Fibroblast of villous mesenchyme (primary cell): ENCODE measurements around the gene ZNF653. TPM values are rescaled to one million over a fixed set of nuclear protein-coding genes. Genes with fewer than 3 reads are reported as not detected.
A peak's percentile ranks its signal among the peaks of the same experiment; 100 is the strongest.

Experiments used
- DNase-seq: peaks from one replicate; pipeline ENCODE4 v3.0.0-alpha.2; 2010; ENCODE audit warnings: low read depth
- H3K4me3 ChIP-seq: 2 replicates; pipeline ENCODE4 v1.5.1; 2011; ENCODE audit warnings: low read depth, mild to moderate bottlenecking, low read length
- total RNA-seq: library from RNA; depleted of rRNA; stranded (reverse); fragments of >200 nt; gene quantifications from 2 replicates; pipeline ENCODE4 v1.2.3, GENCODE V29; 2012
- TF ChIP-seq, protein P1 (sequence below): IDR thresholded peaks from 2 replicates; pipeline ENCODE4 v1.5.1; 2012; ENCODE audit warnings: low read depth, mild to moderate bottlenecking, low read length; ENCODE audit not compliant: insufficient read depth

The ZNF653 gene
- total RNA-seq, 1 donor = 4.7 TPM

DNA sequence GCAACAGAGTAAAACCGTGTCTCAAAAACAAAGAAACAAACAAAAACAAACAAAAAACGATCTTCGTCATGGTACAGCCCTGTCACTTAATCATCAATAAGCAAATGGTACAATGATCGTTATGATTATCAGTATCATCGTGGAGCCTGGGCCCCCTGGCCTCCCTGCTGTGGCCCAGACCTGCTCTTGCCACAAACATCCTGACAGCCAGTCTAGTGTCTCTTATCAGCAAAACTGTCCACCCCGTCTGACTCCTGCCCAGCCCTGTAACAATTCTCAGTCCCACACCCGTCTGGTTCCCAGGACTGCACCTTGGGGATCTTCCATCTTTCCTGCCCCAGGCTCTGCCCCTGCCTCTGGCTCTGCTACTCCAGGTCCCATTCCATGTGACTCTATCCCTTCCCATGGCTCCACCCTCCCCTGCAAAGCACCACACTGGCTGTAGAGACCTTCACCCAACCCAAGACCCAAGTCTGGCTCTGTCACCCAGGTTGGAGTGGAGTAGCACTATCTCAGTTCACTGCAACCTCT is 5.7 kb downstream of the ZNF653 start:
- no peak overlapping the region for H3K4me3 ChIP-seq
- no peak for DNase-seq
- TF ChIP-seq, protein P1, sequence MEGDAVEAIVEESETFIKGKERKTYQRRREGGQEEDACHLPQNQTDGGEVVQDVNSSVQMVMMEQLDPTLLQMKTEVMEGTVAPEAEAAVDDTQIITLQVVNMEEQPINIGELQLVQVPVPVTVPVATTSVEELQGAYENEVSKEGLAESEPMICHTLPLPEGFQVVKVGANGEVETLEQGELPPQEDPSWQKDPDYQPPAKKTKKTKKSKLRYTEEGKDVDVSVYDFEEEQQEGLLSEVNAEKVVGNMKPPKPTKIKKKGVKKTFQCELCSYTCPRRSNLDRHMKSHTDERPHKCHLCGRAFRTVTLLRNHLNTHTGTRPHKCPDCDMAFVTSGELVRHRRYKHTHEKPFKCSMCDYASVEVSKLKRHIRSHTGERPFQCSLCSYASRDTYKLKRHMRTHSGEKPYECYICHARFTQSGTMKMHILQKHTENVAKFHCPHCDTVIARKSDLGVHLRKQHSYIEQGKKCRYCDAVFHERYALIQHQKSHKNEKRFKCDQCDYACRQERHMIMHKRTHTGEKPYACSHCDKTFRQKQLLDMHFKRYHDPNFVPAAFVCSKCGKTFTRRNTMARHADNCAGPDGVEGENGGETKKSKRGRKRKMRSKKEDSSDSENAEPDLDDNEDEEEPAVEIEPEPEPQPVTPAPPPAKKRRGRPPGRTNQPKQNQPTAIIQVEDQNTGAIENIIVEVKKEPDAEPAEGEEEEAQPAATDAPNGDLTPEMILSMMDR = no peak

GRCh38 chr19:11499220-11499726 is 6.4 kb downstream of the ZNF653 start:
- DNase-seq = no peak
- TF ChIP-seq, protein P1 = no peak
- H3K4me3 ChIP-seq = no peak overlapping the region

DNA sequence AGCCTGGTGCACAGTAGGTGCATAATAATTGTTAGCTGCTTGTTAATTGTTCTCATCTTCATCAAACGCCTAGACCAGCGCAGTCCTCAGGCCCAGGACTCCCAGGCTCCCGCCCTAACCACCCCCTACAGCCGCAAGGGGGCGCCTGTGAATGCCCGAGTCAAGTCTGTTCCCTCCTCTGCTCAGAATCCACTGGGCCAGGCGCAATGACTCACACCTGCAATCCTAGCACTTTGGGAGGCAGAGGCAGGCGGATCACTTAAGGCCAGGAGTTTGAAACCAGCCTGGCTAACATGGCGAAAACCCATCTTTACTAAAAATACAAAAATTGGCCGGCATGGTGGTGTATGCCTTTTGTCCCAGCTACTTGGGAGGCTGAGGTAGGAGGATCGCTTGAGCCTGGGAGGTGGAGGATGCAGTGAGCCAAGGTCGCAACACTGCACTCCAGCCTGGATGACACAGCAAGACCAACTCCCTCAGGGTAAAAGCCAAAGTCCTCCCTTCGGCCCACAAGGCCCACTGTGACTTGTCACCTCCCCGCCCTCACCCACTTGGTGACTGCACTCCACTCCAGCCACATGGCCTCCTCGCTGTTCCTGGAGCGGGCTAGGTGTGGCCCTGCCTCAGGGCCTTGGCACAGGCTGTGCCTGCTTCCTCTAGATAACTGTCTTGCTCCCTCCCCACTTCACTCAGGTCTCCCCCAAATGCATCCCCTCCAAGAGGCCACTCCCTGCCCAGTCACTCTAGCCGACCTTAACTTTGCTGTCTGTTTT is 9.1 kb downstream of the ZNF653 start:
- no peak overlapping the region for H3K4me3 ChIP-seq
- TF ChIP-seq, protein P1 = peak; percentile 81
- DNase-seq = peak; percentile 83

DNA sequence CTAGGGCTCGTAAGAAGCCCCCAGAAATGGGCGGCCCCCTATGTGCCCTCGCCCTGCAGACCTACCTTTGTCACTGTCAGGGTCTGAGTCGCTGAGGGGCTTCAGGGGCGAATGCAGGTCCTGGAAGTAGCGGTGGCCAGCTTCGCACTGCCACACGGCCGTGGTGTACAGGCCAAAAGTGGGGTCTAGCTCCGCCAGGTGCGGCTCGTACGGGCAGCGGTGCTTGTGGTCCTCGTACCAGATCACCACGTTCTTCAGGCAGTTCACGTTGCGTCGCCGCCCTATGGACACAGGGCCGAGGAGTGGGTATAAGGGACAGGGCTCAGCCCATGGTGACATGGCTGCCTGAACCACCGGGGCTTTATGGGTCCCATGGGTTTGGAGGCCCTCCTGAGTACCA is 9.8 kb downstream of the ZNF653 start:
- no peak for DNase-seq
- no peak overlapping the region for H3K4me3 ChIP-seq
- TF ChIP-seq, protein P1 = no peak

DNA sequence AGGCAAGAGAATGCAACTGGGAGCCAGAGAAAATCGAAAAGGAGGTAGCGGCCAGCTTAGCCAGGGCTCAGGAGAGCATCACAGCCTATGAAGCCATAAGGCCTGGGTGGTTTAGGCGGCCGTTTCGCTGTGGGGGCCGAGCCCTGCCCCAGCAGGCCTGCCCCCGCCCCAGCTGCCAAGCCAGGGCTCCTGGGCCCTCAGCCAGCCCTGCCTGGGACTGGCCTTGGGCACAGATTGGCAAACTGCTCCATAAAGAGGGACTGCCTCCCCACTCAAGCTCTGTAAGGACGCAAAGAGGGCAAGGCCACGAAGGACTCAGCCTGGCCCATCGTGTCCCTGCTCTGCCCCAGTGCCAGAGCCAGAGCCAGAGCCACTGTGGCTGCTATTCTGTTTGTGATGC is 10.2 kb downstream of the ZNF653 start:
- no peak for DNase-seq
- no peak overlapping the region for H3K4me3 ChIP-seq
- TF ChIP-seq, protein P1 = no peak

DNA sequence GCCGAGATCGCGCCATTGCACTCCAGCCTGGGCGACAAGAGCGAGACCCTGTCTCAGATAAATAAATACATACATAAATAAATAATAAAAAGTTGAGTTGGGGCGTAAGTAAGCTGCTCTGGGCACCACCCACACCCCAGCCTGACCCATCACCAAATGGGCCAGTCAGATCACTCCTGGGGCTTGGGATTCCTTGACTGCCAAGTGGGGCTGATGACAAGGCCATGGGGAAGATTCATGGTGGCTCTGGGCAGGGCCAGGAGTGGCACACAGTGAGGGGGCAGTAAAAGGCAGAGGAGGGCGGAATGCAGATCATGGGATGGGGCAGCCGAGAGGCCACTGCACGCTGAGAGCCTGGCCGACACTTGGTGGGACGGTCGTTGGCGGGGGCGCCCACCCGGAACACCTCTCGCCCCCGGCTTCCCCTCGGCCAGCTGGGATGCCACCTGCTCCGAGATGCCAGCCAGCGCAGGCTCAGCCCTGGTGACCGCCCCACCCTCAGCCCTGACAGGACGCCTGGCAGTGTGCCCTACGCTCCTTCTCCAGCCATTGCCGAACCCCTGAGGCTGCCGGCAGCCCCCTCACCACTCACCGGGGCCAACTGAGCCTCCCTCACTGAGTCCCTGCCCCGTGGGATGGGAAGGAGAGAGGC is 10.9 kb downstream of the ZNF653 start:
- TF ChIP-seq, protein P1 = no peak

More for the DNA sequence above, 10.9 kb downstream of the ZNF653 start:
- DNase-seq = no peak
- H3K4me3 ChIP-seq = no peak overlapping the region
